ENCODE measurements around the gene TSPAN16. TPM values are rescaled to one million over a fixed set of nuclear protein-coding genes. Genes with fewer than 3 reads are reported as not detected.
A peak's percentile ranks its signal among the peaks of the same experiment; 100 is the strongest.
"Not testable (repeated sequence)": the region's sequence is repeated elsewhere in the genome, so short reads cannot be mapped to it uniquely, and the experiment has no call there.

Gene TSPAN16
- total RNA-seq, 2 donors from 2014 or later, result not detected

DNA sequence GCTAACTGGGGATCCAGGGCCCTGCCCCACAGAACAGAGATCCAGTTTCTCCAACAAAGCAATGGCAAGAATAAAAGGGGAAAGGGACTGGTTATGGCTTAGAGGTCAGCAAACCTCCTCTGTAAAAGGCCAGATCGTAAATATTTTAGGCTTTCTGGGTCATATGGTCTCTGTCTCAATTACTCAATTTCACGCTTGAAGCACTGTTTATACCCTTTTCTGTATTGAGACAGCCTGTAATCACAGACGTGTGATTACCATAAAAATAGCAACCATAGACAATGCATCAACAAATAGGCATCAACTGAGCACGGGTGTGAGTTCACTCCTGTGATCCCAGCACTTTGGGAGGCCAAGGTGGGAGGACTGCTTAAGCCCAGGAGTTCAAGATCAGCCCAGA is 34.2 kb downstream of the TSPAN16 start:
- ATAC-seq (no peak), DNase-seq (no peak)
- intact Hi-C loops (cut with DNase I), result no loop called here
- Histone ChIP-seq H3K4me3 (no peak overlapping the region), H3K9me3 (no peaks in the 10 kb centered on the region), H3K36me3 (replicated peaks in 1 of 2; ENCODE audit: insufficient read depth in 1 of 2, low read depth in 2 of 2) (peaks cover 10 to 45% of the 10 kb centered on the region in 2 donors), H3K4me1 (no peaks in the 10 kb centered on the region), H3K27me3 (no peaks in the 10 kb centered on the region), H3K27ac (no peak overlapping the region)
- no peak for TF ChIP-seq POLR2A (IDR thresholded peaks at IDR 0.05)
- TF ChIP-seq, protein P1, sequence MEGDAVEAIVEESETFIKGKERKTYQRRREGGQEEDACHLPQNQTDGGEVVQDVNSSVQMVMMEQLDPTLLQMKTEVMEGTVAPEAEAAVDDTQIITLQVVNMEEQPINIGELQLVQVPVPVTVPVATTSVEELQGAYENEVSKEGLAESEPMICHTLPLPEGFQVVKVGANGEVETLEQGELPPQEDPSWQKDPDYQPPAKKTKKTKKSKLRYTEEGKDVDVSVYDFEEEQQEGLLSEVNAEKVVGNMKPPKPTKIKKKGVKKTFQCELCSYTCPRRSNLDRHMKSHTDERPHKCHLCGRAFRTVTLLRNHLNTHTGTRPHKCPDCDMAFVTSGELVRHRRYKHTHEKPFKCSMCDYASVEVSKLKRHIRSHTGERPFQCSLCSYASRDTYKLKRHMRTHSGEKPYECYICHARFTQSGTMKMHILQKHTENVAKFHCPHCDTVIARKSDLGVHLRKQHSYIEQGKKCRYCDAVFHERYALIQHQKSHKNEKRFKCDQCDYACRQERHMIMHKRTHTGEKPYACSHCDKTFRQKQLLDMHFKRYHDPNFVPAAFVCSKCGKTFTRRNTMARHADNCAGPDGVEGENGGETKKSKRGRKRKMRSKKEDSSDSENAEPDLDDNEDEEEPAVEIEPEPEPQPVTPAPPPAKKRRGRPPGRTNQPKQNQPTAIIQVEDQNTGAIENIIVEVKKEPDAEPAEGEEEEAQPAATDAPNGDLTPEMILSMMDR (IDR thresholded peaks at IDR 0.05), result no peak
- 71 to 83% methylated on average over 4 of the region's 4 CpGs for WGBS, 2 donors

DNA sequence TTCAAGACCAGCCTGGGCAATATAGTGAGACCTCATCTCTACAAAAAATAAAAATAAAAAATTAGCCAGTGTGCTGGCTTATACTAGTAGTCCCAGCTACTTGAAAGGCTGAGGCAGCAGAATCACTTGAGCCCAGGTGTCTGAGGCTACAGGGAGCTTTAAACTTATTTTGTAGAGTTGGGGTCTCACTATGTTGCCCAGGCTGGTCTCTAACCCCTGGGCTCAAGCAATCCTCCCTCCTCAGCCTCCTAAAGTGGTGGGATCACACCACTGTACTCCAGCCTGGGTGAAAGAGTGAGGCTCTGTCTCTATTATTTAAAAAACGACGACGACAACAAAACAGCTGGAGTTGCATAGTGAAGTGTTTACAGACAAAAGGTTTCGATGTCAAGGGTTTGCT is 35.5 kb downstream of the TSPAN16 start:
- Histone ChIP-seq H3K27ac (no peak overlapping the region), H3K9me3 (no peaks in the 10 kb centered on the region), H3K36me3 (replicated peaks in 1 of 2; ENCODE audit: insufficient read depth in 1 of 2, low read depth in 2 of 2) (peaks cover 10 to 56% of the 10 kb centered on the region in 2 donors), H3K4me3 (no peak overlapping the region), H3K4me1 (peaks cover 3% of the 10 kb centered on the region), H3K27me3 (no peaks in the 10 kb centered on the region)
- TF ChIP-seq POLR2A (IDR thresholded peaks at IDR 0.05), result no peak
- TF ChIP-seq, protein P1 (IDR thresholded peaks at IDR 0.05), result no peak
- ATAC-seq (no peak), DNase-seq (no peak)
- intact Hi-C loops (cut with DNase I), result no loop called here
- 78 to 94% methylated on average over 4 of the region's 4 CpGs for WGBS, 2 donors

DNA sequence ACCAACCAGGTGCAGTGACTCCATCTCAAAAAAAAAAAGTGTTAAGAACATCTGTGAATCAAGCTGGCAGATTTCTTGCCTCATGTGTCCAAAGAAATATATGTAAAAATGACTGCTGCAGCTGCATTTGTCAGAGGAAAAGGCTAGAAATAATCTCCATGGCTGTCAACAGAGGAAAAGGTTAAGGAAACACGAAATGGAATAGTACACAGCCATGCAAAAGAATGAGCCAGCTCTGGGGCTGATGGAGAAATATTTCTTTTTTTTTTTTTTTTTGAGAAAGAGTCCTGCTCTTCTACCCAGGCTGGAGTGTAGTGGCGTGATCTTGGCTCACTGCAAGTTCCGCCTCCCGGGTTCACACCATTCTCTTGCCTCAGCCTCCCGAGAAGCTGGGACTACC is 36.9 kb downstream of the TSPAN16 start:
- Histone ChIP-seq H3K4me1 (peaks cover 16% of the 10 kb centered on the region), H3K27me3 (no peaks in the 10 kb centered on the region), H3K9me3 (no peaks in the 10 kb centered on the region), H3K4me3 (no peak overlapping the region), H3K27ac (no peak overlapping the region), H3K36me3 (replicated peaks in 1 of 2; ENCODE audit: insufficient read depth in 1 of 2, low read depth in 2 of 2) (peaks cover 10 to 47% of the 10 kb centered on the region in 2 donors)
- ATAC-seq (no peak), DNase-seq (no peak)
- TF ChIP-seq, protein P1 (IDR thresholded peaks at IDR 0.05), result no peak
- no peak for TF ChIP-seq POLR2A (IDR thresholded peaks at IDR 0.05)
- 94 to 96% methylated on average over 5 of the region's 5 CpGs for WGBS, 2 donors
- intact Hi-C loops (cut with DNase I), result no loop called here

DNA sequence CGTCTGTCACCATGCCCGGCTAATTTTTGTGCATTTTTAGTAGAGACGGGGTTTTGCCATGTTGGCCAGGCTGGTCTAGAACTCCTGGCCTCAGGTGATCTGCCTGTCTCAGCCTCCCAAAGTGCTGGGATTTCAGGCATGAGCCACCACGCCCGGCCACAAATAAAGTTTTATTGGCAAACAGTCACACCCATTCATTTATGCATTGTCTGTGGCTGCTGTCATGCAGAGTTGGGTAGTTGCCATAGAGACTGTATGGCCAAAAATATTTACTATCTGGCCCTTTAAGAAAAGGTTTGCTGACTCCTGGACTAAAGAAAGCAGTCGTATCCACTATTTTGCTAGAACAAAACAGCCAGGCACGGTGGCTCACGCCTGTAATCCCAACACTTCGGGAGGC is 37.9 kb downstream of the TSPAN16 start:
- DNase-seq; H3K4me3 ChIP-seq; ATAC-seq; intact Hi-C loops (cut with DNase I); H3K9me3 ChIP-seq; H3K27me3 ChIP-seq; H3K27ac ChIP-seq: not testable (repeated sequence)
- peaks cover 10 to 42% of the 10 kb centered on the region in 2 donors for H3K36me3 ChIP-seq (replicated peaks in 1 of 2; ENCODE audit: insufficient read depth in 1 of 2, low read depth in 2 of 2)
- 82 to 83% methylated on average over 9 of the region's 9 CpGs for WGBS, 2 donors
- H3K4me1 ChIP-seq, result peaks cover 22% of the 10 kb centered on the region

DNA sequence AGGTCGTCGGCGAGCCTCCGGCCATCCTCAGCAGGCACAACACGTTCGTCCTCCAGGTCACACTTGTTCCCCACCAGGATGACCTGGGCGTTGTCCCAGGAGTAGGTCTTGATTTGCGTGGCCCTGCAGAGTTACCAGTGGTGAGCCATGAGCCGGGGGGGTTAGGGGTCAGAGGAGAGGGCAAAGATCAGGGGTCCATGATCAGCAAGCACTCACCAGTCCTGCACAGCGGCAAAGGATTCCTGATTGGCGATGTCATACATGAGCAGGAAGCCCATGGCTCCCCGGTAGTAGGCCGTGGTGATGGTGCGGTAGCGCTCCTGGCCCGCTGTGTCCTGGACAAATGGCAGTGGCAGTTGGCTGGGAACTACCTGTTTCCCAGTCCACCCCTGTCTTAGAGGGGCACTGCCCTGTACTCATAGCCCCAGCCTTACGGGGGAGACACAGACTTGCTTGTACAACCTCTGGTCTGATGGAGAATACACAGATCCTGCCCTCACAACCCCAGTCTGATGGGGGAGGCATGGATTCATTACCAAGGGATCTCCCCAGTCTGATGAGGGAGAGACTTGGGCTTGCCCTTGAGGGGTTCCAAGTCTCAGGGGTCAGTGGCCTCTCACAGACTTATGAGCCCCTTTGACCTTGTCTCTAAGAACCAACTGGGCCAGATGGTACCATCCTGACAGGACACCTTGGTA is 39.6 kb downstream of the TSPAN16 start:
- H3K36me3 ChIP-seq (replicated peaks in 1 of 2; ENCODE audit: insufficient read depth in 1 of 2, low read depth in 2 of 2), result peaks cover 10 to 35% of the 10 kb centered on the region in 2 donors
- WGBS, 2 donors, result 92 to 93% methylated on average over 12 to 17 of the region's 17 CpGs
- no peaks in the 10 kb centered on the region for H3K9me3 ChIP-seq
- TF ChIP-seq, protein P1 (IDR thresholded peaks at IDR 0.05), result no peak
- no peak for TF ChIP-seq POLR2A (IDR thresholded peaks at IDR 0.05)
- peaks cover 27% of the 10 kb centered on the region for H3K4me1 ChIP-seq
- H3K4me3 ChIP-seq, result no peak overlapping the region
- H3K27me3 ChIP-seq, result no peaks in the 10 kb centered on the region
- H3K27ac ChIP-seq, result no peak overlapping the region
- ATAC-seq, result no peak
- intact Hi-C loops (cut with DNase I), result no loop called here
- peak in 1 of 4 donors; percentile 35 for DNase-seq
